ENCODE data around the gene CABP2.
A peak's percentile ranks its signal among the peaks of the same experiment; 100 is the strongest.

CABP2 gene

GRCh38 chr11:67504005-67504949 is 19.0 kb downstream of the CABP2 start:
- TF ChIP-seq CTCF (IDR thresholded peaks at IDR 0.05): no peak
- Mint-ChIP-seq H3K4me3 (peak overlapping the region; percentile 85), H3K9me3 (no peaks in the 10 kb centered on the region), H3K27ac (no peak overlapping the region), H3K4me1 (peaks cover 56% of the 10 kb centered on the region), H3K27me3 (ENCODE audit: low read depth, poor library complexity) (peaks cover 7% of the 10 kb centered on the region), H3K36me3 (ENCODE audit: low read depth) (peaks cover 14% of the 10 kb centered on the region)
- peak; percentile 79 for DNase-seq

GRCh38 chr11:67503119-67504004 is 19.9 kb downstream of the CABP2 start:
- Mint-ChIP-seq H3K36me3 (ENCODE audit: low read depth) (peaks cover 16% of the 10 kb centered on the region), H3K4me1 (peaks cover 49% of the 10 kb centered on the region), H3K4me3 (peak overlapping the region; percentile 82), H3K9me3 (no peaks in the 10 kb centered on the region), H3K27ac (no peak overlapping the region), H3K27me3 (ENCODE audit: low read depth, poor library complexity) (peaks cover 3% of the 10 kb centered on the region)
- no peak for DNase-seq
- TF ChIP-seq CTCF (IDR thresholded peaks at IDR 0.05): no peak

- H3K4me1 Mint-ChIP-seq: peaks cover 46% of the 10 kb centered on the region
- H3K27me3 Mint-ChIP-seq (ENCODE audit: low read depth, poor library complexity): peaks cover 3% of the 10 kb centered on the region
- peaks cover 16% of the 10 kb centered on the region for H3K36me3 Mint-ChIP-seq (ENCODE audit: low read depth)
- no peaks in the 10 kb centered on the region for H3K9me3 Mint-ChIP-seq
- peak overlapping the region; percentile 82 for H3K4me3 Mint-ChIP-seq
- no peak overlapping the region for H3K27ac Mint-ChIP-seq
- DNase-seq: no peak
- TF ChIP-seq CTCF (IDR thresholded peaks at IDR 0.05): no peak
Measured at GRCh38 chr11:67502328-67502979, 20.8 kb downstream of the CABP2 start.

- Mint-ChIP-seq H3K9me3 (no peaks in the 10 kb centered on the region), H3K27me3 (ENCODE audit: low read depth, poor library complexity) (peaks cover 3% of the 10 kb centered on the region), H3K27ac (no peak overlapping the region), H3K36me3 (ENCODE audit: low read depth) (peaks cover 16% of the 10 kb centered on the region), H3K4me1 (peaks cover 40% of the 10 kb centered on the region), H3K4me3 (no peak overlapping the region)
- TF ChIP-seq CTCF (IDR thresholded peaks at IDR 0.05): no peak
- no peak for DNase-seq
Measured at GRCh38 chr11:67501854-67502253, 21.4 kb downstream of the CABP2 start.

- no peak overlapping the region for H3K27ac Mint-ChIP-seq
- no peak for TF ChIP-seq CTCF (IDR thresholded peaks at IDR 0.05)
- no peaks in the 10 kb centered on the region for H3K9me3 Mint-ChIP-seq
- H3K27me3 Mint-ChIP-seq (ENCODE audit: low read depth, poor library complexity): peaks cover 3% of the 10 kb centered on the region
- peaks cover 16% of the 10 kb centered on the region for H3K36me3 Mint-ChIP-seq (ENCODE audit: low read depth)
- no peak overlapping the region for H3K4me3 Mint-ChIP-seq
- H3K4me1 Mint-ChIP-seq: peaks cover 32% of the 10 kb centered on the region
- DNase-seq: no peak
Measured at GRCh38 chr11:67500831-67501715, 22.2 kb downstream of the CABP2 start.
